Measurements from ENCODE around the gene CCDC117.

DNA sequence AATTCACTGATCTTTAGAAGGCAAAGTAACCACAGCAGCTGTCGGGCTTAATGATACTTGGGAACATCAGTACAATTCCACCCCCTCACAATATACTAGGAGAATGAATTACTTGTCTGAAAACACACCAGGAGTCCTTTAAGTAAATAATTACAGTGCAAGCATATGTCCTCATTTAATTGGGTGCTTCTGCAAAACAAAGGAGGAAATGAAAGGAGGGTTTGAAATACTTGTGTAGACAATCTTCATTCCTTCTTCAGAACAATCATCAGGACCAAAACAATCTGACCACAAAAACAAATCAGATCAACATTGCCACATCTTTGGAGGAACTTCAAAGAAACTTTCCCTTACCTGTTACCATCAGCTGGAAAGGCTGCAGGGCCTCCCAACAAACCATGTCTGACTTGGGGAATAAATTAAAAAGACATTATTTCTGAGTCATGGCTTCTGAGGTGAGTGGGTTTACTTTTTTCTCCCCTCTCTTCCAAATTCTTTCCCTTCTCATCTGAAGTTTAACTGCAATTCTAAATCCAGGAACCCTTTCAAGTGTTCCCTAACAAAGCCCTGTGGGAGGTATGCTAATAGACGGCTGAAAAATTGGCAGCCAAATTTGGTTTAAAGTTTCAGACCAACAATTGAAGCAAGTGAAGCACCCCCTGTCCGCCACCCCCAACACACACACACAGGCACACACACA is 12.5 kb upstream of the CCDC117 start:
- TF ChIP-seq, protein P1, sequence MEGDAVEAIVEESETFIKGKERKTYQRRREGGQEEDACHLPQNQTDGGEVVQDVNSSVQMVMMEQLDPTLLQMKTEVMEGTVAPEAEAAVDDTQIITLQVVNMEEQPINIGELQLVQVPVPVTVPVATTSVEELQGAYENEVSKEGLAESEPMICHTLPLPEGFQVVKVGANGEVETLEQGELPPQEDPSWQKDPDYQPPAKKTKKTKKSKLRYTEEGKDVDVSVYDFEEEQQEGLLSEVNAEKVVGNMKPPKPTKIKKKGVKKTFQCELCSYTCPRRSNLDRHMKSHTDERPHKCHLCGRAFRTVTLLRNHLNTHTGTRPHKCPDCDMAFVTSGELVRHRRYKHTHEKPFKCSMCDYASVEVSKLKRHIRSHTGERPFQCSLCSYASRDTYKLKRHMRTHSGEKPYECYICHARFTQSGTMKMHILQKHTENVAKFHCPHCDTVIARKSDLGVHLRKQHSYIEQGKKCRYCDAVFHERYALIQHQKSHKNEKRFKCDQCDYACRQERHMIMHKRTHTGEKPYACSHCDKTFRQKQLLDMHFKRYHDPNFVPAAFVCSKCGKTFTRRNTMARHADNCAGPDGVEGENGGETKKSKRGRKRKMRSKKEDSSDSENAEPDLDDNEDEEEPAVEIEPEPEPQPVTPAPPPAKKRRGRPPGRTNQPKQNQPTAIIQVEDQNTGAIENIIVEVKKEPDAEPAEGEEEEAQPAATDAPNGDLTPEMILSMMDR (conservative IDR thresholded peaks at IDR 0.05; ENCODE audit: low read depth, low read length) = no peak
- TF ChIP-seq EZH2 (IDR thresholded peaks at IDR 0.05; ENCODE audit: low read length, unreplicated experiment) = no peak

Data from PC-3 (cell line).